K562 (cell line): ENCODE measurements around the gene NMS. TPM values are rescaled to one million over a fixed set of nuclear protein-coding genes. Genes with fewer than 3 reads are reported as not detected.

Experiments used
- ATAC-seq: fragments of 200-7000 bp; cut with Tn5 transposase; 3 replicates; pipeline ENCODE4 v1.9.1; 2020; ENCODE audit warnings: moderate library complexity
- BruUV-seq: library from RNA; stranded (reverse); fragments of 400-500 nt; replicated peaks from 2 replicates; lab custom pipeline; 2021; lab: Mats Ljungman, UMichigan
- CTCF ChIA-PET: fragments of 300-600 bp; formaldehyde crosslinking; extraction: SDS; loops from one replicate; lab custom pipeline; 2021; ENCODE audit warnings: low intra/inter-chr PET ratio; lab: Yijun Ruan, JAX
- POLR2A ChIA-PET: fragments of 300-600, 350-650 bp; sonication (Branson Sonifier 250); formaldehyde crosslinking; extraction: SDS; loops from one replicate; lab custom pipeline; 2021; ENCODE audit warnings: antibody characterized with exemption, inconsistent platforms; lab: Yijun Ruan, JAX
- DNase-seq, 4 experiments: peaks; one replicate each; pipeline versions ENCODE4 v3.0.0 to v3.0.0-alpha.2; 2011 to 2018; ENCODE audit warnings: low spot score in 3 of 4, mixed read lengths in 3 of 4; ENCODE audit errors: extremely low read depth in 1 of 4
- FAIRE-seq: peaks from 2 replicates; lab custom pipeline; 2011; peaks lifted over from hg19 to GRCh38; lab: Jason Lieb, UNC
- H2AFZ ChIP-seq: 2 replicates; pipeline ENCODE4 v1.6.0; 2011; ENCODE audit warnings: low read depth, low read length, control low read depth, inconsistent platforms
- H3K27ac ChIP-seq: fragments of 200-600 bp; 3 replicates; pipeline ENCODE4 v1.8.0; 2011; ENCODE audit warnings: low read depth, mild to moderate bottlenecking, control low read depth, inconsistent platforms, low read length, moderate library complexity, mixed read lengths; ENCODE audit errors: extremely low read depth
- H3K27me3 ChIP-seq, 2 experiments: fragments of 300-600 bp in 1 of 2; 2 replicates in 1 of 2; 3 replicates in 1 of 2; pipeline versions ENCODE4 v1.6.0 to v1.8.0; 2011; ENCODE audit warnings: inconsistent platforms in 2 of 2, low read length in 2 of 2, mild to moderate bottlenecking in 1 of 2, mixed read lengths in 1 of 2, moderate library complexity in 1 of 2; ENCODE audit not compliant: control insufficient read depth in 2 of 2, insufficient read depth in 2 of 2
- H3K36me3 ChIP-seq: fragments of 300-600 bp; 3 replicates; pipeline ENCODE4 v1.8.0; 2011; ENCODE audit warnings: mild to moderate bottlenecking, low read length, inconsistent platforms; ENCODE audit not compliant: control insufficient read depth, insufficient read depth
- H3K4me1 ChIP-seq, 2 experiments: fragments of 200-600 bp in 1 of 2; replicated peaks in 1 of 2; 2 replicates in 1 of 2; 3 replicates in 1 of 2; pipeline versions ENCODE4 v1.5.1 to v1.8.0; 2011; ENCODE audit warnings: inconsistent platforms in 2 of 2, low read length in 2 of 2, mild to moderate bottlenecking in 1 of 2, mixed read lengths in 1 of 2, moderate library complexity in 1 of 2; ENCODE audit not compliant: control insufficient read depth in 2 of 2, insufficient read depth in 2 of 2
- H3K4me2 ChIP-seq: 2 replicates; pipeline ENCODE4 v1.6.1; 2011; ENCODE audit warnings: low read length, control low read depth, inconsistent platforms, mixed read lengths; ENCODE audit not compliant: insufficient read depth
- H3K4me3 ChIP-seq: fragments of 200-600 bp; sonication (generic), shearing (Covaris generic); 2 replicates; pipeline ENCODE4 v1.5.1; 2016; ENCODE audit warnings: control low read depth, inconsistent platforms
- H3K79me2 ChIP-seq: fragments of 200-600 bp; 3 replicates; pipeline ENCODE4 v1.8.0; 2011; ENCODE audit warnings: low read length, inconsistent platforms; ENCODE audit not compliant: control insufficient read depth, insufficient read depth
- H3K9ac ChIP-seq, 2 experiments: 2 replicates each; pipeline versions ENCODE4 v1.6.0 to v1.6.1; 2011; ENCODE audit warnings: low read depth in 2 of 2, low read length in 2 of 2, control low read depth in 1 of 2, inconsistent platforms in 1 of 2, mild to moderate bottlenecking in 1 of 2, mixed read lengths in 1 of 2; ENCODE audit not compliant: insufficient read depth in 1 of 2
- H3K9me1 ChIP-seq: one replicate; pipeline ENCODE4 v1.6.0; 2011; ENCODE audit warnings: inconsistent platforms, mild to moderate bottlenecking, low read length, moderate library complexity; ENCODE audit not compliant: control insufficient read depth, insufficient read depth
- H3K9me3 ChIP-seq: replicated peaks from 2 replicates; pipeline ENCODE4 v1.5.1; 2011; ENCODE audit warnings: low read depth, low read length, inconsistent platforms; ENCODE audit not compliant: control insufficient read depth, insufficient read depth
- H4K20me1 ChIP-seq: replicated peaks from 2 replicates; pipeline ENCODE4 v1.6.1; 2011; ENCODE audit warnings: low read length, inconsistent platforms, mixed read lengths; ENCODE audit not compliant: control insufficient read depth, insufficient read depth
- ARHGAP35 ChIP-seq: fragments of 450-650 bp; IDR thresholded peaks from 2 replicates; pipeline ENCODE4 v1.6.1; 2018; ENCODE audit not compliant: partially characterized antibody
- NFIX ChIP-seq: fragments of 250-450 bp; sonication (Bioruptor Pico); IDR thresholded peaks from 2 replicates; pipeline ENCODE4 v1.4.0; 2020; ENCODE audit warnings: low read depth, mild to moderate bottlenecking, moderate library complexity
- ZNF124 ChIP-seq: sonication (generic); formaldehyde crosslinking; IDR thresholded peaks from 2 replicates; pipeline ENCODE4 v1.8.1; 2022; ENCODE audit warnings: missing genetic modification reagents
- WGBS: fragments of 100-300 bp; shearing (Covaris generic); methylation state at CpG from one replicate; pipeline ENCODE4 v1.1.6; 2016; ENCODE audit warnings: low coverage, mixed read lengths; ENCODE audit not compliant: insufficient coverage; ENCODE audit errors: missing lambda C conversion rate; 5-methylcytosine and 5-hydroxymethylcytosine counted together
- in situ Hi-C: fragments of 300-500 bp; cut with MboI; formaldehyde crosslinking; loops from 4 replicates; pipeline ENCODE4 v1.15.0; 2018; ENCODE audit warnings: inconsistent platforms, mixed read lengths
- intact Hi-C: fragments of 100-400 bp; cut with micrococcal nuclease; formaldehyde crosslinking; loops from 2 replicates; pipeline ENCODE4 v1.14.2; 2022
- polyA plus RNA-seq, 8 experiments: library from polyadenylated mRNA; depleted of rRNA in 4 of 8; stranded (reverse) in 5 of 8; unstranded in 3 of 8; fragments of >200 nt; fragmentation: Nextera tagmentation in 2 of 8; fragmentation: Illumina TruSeq in 1 of 8; extraction: Ambion mirVana in 2 of 8; extraction: Trizol in 1 of 8; gene quantifications; 2 replicates each; pipeline versions ENCODE4 v1.2.1 to v1.2.3, GENCODE V29; 2011 to 2014; ENCODE audit warnings: inconsistent platforms in 1 of 8, missing spikeins in 1 of 8
- total RNA-seq, 7 experiments: library from RNA; depleted of rRNA in 6 of 7; stranded (reverse); fragments of >200 nt in 6 of 7; fragmentation: Illumina TruSeq in 2 of 7; extraction: Trizol in 2 of 7; gene quantifications; 2 replicates each; pipeline versions ENCODE4 v1.2.1 to v1.2.3, GENCODE V29; 2011 to 2021; ENCODE audit warnings: low replicate concordance in 1 of 7
- TF ChIP-seq, protein P1 (sequence below): fragments of 450-650 bp; formaldehyde crosslinking; IDR thresholded peaks from 2 replicates; pipeline ENCODE4 v1.4.0; 2020; ENCODE audit warnings: mild to moderate bottlenecking
- TF ChIP-seq, protein P2 (sequence below): fragments of 250-450 bp; sonication (Bioruptor Pico); IDR thresholded peaks from 2 replicates; pipeline ENCODE4 v1.5.0; 2022; ENCODE audit warnings: mild to moderate bottlenecking

Gene NMS
- total and polyA plus RNA-seq, 9 of the 15 experiments (the other 6 are each of a cell fraction or from before 2014, with no cell fraction given) = not detected

DNA sequence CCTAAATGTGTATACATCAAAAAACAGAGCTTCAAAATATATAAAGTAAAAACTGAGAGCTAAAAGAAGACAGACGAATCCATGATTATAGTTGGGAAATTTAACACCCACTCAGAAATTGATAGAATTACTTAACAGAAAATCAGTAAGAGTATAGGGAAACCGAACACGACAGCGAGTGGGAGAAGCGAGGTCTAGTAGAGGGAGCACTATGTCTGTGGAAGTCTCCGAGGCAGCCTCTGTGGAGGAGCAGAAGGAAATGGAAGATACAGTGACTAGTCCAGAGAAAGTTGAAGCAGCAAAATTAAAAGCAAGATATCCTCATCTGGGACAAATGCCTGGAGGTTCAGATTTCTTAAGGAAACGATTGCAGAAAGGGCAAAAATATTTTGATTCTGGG lies 38.8 kb downstream of the NMS start:
- intact Hi-C loops = no loop called here
- ATAC-seq = no peak
- Histone ChIP-seq H3K9ac (no peak overlapping the region), H4K20me1 (peaks cover 2% of the 10 kb centered on the region; the same call in 1 of the 2 replicates), H3K9me1 (no peaks in the 10 kb centered on the region), H3K4me2 (no peak overlapping the region), H3K79me2 (no peaks in the 10 kb centered on the region), H3K27ac (no peak overlapping the region), H2AFZ (no peak overlapping the region), H3K36me3 (no peaks in the 10 kb centered on the region), H3K9me3 (no peaks in the 10 kb centered on the region), H3K4me1 (peaks cover 0 to 5% of the 10 kb centered on the region in 2 experiments; a peak in 3 of 5 replicates), H3K27me3 (no peaks in the 10 kb centered on the region), H3K4me3 (no peak overlapping the region)
- BruUV-seq = no TSS peak
- WGBS = 5% methylated on average over 7 of the region's 7 CpGs
- CTCF ChIA-PET = no interaction called here
- FAIRE-seq = no peak
- POLR2A ChIA-PET = no interaction called here
- no peak for TF ChIP-seq NFIX (CRISPR knock-in tag)
- TF ChIP-seq ZNF124 (CRISPR knock-in tag) = no peak
- TF ChIP-seq, protein P1, sequence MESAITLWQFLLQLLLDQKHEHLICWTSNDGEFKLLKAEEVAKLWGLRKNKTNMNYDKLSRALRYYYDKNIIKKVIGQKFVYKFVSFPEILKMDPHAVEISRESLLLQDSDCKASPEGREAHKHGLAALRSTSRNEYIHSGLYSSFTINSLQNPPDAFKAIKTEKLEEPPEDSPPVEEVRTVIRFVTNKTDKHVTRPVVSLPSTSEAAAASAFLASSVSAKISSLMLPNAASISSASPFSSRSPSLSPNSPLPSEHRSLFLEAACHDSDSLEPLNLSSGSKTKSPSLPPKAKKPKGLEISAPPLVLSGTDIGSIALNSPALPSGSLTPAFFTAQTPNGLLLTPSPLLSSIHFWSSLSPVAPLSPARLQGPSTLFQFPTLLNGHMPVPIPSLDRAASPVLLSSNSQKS (CRISPR knock-in tag) = no peak
- TF ChIP-seq ARHGAP35 = no peak
- TF ChIP-seq, protein P2, sequence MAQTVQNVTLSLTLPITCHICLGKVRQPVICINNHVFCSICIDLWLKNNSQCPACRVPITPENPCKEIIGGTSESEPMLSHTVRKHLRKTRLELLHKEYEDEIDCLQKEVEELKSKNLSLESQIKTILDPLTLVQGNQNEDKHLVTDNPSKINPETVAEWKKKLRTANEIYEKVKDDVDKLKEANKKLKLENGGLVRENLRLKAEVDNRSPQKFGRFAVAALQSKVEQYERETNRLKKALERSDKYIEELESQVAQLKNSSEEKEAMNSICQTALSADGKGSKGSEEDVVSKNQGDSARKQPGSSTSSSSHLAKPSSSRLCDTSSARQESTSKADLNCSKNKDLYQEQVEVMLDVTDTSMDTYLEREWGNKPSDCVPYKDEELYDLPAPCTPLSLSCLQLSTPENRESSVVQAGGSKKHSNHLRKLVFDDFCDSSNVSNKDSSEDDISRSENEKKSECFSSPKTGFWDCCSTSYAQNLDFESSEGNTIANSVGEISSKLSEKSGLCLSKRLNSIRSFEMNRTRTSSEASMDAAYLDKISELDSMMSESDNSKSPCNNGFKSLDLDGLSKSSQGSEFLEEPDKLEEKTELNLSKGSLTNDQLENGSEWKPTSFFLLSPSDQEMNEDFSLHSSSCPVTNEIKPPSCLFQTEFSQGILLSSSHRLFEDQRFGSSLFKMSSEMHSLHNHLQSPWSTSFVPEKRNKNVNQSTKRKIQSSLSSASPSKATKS (CRISPR knock-in tag) = no peak
- in situ Hi-C loops = no loop called here
- DNase-seq = no peak
